ENCODE measurements around the gene NAA10.

DNA sequence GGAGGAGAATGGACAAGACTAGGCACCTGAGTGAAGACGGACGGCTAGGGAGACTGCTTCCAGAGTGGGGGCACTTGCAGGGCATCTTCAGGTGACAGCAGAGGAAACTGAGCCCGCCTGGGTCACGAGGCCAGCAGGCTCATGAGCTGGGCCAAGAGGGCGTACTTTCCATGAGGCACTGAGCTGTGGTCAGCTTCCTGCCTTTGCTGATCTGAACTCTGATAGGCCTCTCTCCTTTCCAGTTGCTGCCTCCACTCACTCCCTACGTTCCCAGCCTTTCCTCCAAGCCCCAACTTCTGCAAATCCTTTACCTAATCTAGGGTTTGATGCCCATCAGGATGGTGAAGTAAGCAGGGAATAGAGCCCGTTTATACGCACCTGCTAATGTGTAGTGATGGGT is 47.5 kb downstream of the NAA10 start:
- TF ChIP-seq, protein P1, sequence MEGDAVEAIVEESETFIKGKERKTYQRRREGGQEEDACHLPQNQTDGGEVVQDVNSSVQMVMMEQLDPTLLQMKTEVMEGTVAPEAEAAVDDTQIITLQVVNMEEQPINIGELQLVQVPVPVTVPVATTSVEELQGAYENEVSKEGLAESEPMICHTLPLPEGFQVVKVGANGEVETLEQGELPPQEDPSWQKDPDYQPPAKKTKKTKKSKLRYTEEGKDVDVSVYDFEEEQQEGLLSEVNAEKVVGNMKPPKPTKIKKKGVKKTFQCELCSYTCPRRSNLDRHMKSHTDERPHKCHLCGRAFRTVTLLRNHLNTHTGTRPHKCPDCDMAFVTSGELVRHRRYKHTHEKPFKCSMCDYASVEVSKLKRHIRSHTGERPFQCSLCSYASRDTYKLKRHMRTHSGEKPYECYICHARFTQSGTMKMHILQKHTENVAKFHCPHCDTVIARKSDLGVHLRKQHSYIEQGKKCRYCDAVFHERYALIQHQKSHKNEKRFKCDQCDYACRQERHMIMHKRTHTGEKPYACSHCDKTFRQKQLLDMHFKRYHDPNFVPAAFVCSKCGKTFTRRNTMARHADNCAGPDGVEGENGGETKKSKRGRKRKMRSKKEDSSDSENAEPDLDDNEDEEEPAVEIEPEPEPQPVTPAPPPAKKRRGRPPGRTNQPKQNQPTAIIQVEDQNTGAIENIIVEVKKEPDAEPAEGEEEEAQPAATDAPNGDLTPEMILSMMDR (IDR thresholded peaks at IDR 0.05) = no peak
- no peak for TF ChIP-seq POLR2A (IDR thresholded peaks at IDR 0.05)
- TF ChIP-seq POLR2AphosphoS5 (IDR thresholded peaks at IDR 0.05) = no peak

Measured in breast epithelium (tissue), 3 donors.